Fibroblast of lung (primary cell): ENCODE results near the gene UBE2V1.

ENCODE experiments used
- EZH2 ChIP-seq: IDR thresholded peaks from 2 replicates; pipeline ENCODE4 v1.5.1; 2012; ENCODE audit warnings: low read length, control low read depth, mild to moderate bottlenecking; ENCODE audit errors: missing control alignments
- TF ChIP-seq, protein P1 (sequence below), 2 donors: IDR thresholded peaks in 1 of 2; conservative IDR thresholded peaks in 1 of 2; 1 replicate in 1 of 2; 2 replicates in 1 of 2; pipeline ENCODE4 v1.5.1; 2011 to 2012; ENCODE audit warnings: low read length in 2 of 2, control low read depth in 1 of 2, inconsistent platforms in 1 of 2, low read depth in 1 of 2, mild to moderate bottlenecking in 1 of 2

DNA sequence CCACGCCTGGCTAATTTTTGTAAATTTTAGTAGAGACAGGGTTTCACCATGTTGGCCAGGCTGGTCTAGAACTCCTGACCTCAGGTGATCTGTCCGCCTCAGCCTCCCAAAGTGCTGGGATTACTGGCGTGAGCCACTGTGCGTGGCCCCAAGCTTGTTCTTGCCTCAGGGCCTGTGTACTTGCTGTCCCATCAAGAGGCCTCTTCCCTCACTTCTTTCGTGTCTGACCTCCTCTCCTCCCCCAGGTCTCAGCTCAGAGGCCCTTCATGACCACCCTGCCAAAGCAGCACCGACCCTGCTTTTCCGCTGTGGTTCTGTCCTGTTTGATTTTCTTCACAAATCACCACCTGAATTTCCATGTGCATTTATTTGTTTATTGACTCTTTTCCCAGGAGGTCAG, 10.5 kb upstream of the UBE2V1 start:
- no peak for TF ChIP-seq EZH2
- TF ChIP-seq, protein P1, sequence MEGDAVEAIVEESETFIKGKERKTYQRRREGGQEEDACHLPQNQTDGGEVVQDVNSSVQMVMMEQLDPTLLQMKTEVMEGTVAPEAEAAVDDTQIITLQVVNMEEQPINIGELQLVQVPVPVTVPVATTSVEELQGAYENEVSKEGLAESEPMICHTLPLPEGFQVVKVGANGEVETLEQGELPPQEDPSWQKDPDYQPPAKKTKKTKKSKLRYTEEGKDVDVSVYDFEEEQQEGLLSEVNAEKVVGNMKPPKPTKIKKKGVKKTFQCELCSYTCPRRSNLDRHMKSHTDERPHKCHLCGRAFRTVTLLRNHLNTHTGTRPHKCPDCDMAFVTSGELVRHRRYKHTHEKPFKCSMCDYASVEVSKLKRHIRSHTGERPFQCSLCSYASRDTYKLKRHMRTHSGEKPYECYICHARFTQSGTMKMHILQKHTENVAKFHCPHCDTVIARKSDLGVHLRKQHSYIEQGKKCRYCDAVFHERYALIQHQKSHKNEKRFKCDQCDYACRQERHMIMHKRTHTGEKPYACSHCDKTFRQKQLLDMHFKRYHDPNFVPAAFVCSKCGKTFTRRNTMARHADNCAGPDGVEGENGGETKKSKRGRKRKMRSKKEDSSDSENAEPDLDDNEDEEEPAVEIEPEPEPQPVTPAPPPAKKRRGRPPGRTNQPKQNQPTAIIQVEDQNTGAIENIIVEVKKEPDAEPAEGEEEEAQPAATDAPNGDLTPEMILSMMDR (conservative IDR thresholded peaks at IDR 0.05 in 1 of 2, IDR thresholded peaks at IDR 0.05 in 1 of 2; ENCODE audit: low read depth in 1 of 2, low read length in 2 of 2), result no peak
